ENCODE measurements around the gene SLC24A4. TPM values are rescaled to one million over a fixed set of nuclear protein-coding genes. Genes with fewer than 3 reads are reported as not detected.

Gene SLC24A4
- total RNA-seq, 1 donor from 2014 or later: not detected

DNA sequence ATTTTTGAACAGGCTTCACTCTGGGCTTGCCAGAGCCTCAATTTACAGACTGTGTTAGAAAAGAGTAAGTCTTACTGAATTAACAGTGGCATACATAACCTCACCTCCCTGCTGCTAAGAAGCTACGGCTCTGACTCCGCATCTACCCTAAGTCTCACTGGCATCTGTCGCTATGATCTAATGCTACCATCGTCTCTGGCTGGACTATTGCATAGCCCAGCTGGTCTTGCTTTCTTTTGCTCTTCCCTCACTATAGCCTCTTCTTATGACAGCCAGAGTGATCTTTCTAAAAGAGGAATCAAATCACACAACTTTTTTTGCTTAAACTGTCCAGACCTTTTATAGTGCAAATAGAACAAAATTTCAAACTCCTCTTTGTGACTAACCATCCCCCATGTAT is 81.1 kb downstream of the SLC24A4 start:
- no peak for DNase-seq (ENCODE audit: low read depth)
- no peak overlapping the region for H3K4me3 ChIP-seq (ENCODE audit: low read depth, low read length)
- TF ChIP-seq, protein P1, sequence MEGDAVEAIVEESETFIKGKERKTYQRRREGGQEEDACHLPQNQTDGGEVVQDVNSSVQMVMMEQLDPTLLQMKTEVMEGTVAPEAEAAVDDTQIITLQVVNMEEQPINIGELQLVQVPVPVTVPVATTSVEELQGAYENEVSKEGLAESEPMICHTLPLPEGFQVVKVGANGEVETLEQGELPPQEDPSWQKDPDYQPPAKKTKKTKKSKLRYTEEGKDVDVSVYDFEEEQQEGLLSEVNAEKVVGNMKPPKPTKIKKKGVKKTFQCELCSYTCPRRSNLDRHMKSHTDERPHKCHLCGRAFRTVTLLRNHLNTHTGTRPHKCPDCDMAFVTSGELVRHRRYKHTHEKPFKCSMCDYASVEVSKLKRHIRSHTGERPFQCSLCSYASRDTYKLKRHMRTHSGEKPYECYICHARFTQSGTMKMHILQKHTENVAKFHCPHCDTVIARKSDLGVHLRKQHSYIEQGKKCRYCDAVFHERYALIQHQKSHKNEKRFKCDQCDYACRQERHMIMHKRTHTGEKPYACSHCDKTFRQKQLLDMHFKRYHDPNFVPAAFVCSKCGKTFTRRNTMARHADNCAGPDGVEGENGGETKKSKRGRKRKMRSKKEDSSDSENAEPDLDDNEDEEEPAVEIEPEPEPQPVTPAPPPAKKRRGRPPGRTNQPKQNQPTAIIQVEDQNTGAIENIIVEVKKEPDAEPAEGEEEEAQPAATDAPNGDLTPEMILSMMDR (conservative IDR thresholded peaks at IDR 0.05; ENCODE audit: low read depth, low read length): no peak

DNA sequence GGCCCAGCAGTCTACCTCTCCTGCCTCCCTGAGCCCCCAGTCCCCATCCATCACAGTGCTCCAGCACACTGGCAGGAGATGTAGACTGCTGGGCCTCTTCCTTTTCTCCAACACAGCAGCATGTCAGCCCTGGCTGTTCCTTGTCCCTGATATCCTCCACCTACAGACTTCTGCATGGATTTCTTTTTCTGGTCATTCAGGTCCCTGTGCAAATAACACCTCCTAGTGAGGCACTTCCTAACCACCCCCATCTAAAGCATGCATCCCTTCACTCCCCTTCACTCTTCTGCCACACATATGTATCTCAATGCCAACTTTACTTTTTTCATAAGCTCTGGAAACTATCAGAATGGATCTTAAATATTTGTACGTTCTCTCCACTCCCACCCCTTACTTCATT is 81.5 kb downstream of the SLC24A4 start:
- TF ChIP-seq, protein P1 (conservative IDR thresholded peaks at IDR 0.05; ENCODE audit: low read depth, low read length): no peak
- no peak overlapping the region for H3K4me3 ChIP-seq (ENCODE audit: low read depth, low read length)
- DNase-seq (ENCODE audit: low read depth): no peak

GRCh38 chr14:92404938-92405337 is 82.0 kb downstream of the SLC24A4 start:
- TF ChIP-seq, protein P1 (conservative IDR thresholded peaks at IDR 0.05; ENCODE audit: low read depth, low read length): no peak
- H3K4me3 ChIP-seq (ENCODE audit: low read depth, low read length): no peak overlapping the region
- no peak for DNase-seq (ENCODE audit: low read depth)

DNA sequence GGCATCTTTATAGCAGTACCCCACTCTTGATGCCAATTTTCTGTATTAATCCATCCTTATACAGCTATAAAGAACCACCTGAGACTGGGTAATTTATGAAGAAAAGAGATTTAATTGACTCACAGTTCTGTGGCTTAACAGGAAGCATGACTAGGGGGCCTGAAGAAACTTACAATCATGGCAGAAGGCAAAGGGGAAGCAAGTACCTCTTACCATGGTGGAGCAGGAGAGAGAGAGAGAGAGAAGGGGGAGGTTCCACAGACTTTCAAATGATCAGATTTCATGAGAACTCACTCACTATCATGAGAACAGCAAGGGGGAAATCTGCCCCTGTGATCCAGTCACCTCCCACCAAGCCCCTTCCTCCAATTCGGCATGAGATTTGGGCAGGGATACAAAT is 84.4 kb downstream of the SLC24A4 start:
- no peak for DNase-seq (ENCODE audit: low read depth)
- TF ChIP-seq, protein P1 (conservative IDR thresholded peaks at IDR 0.05; ENCODE audit: low read depth, low read length): no peak
- no peak overlapping the region for H3K4me3 ChIP-seq (ENCODE audit: low read depth, low read length)

DNA sequence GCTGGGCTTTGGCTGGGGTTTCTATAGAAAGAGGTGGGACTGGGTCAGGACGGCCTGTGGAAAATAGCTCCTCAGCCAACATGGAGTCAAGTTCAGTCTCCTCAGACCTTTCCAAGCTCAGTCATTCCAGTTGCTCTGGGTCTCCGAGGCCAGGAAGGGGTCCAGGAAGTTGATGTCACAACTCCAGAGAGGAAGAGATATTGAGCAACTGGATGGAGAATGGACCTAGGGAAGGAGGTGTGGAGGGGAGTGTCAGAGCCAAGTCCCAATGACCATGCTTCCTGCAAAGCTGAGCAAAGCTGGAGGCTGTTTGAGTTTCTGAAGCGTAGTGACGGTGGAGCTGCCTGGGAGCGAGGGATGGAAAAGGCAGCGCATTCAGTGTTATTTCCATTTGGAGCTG is 86.1 kb downstream of the SLC24A4 start:
- no peak overlapping the region for H3K4me3 ChIP-seq (ENCODE audit: low read depth, low read length)
- no peak for DNase-seq (ENCODE audit: low read depth)
- TF ChIP-seq, protein P1 (conservative IDR thresholded peaks at IDR 0.05; ENCODE audit: low read depth, low read length): no peak

DNA sequence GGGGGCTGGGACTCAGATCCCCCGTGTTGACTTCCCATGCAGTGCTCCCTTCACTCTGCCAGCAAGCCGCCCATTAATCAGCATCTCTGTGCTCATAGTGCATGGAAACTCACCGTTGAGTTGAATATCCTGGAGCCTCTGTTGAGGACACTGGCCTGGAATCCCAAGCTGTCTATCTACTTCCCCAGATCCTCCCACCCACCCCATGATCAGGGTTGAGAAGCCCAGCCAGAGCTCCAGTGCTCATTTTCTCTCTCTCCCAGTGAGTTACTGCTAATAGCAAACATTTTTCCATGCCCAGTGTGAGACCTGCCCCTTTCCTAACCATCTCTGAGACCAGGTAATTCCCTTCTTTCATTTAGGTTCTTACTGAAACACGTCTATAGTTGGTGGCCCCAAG is 88.2 kb downstream of the SLC24A4 start:
- no peak overlapping the region for H3K4me3 ChIP-seq (ENCODE audit: low read depth, low read length)
- no peak for DNase-seq (ENCODE audit: low read depth)
- TF ChIP-seq, protein P1 (conservative IDR thresholded peaks at IDR 0.05; ENCODE audit: low read depth, low read length): no peak

- no peak overlapping the region for H3K4me3 ChIP-seq (ENCODE audit: low read depth, low read length)
- TF ChIP-seq, protein P1 (conservative IDR thresholded peaks at IDR 0.05; ENCODE audit: low read depth, low read length): no peak
- DNase-seq (ENCODE audit: low read depth): no peak
Observed at GRCh38 chr14:92411941-92412340, 89.0 kb downstream of the SLC24A4 start.

Measured in epithelial cell of proximal tubule (primary cell).